B cell (primary cell): Measurements from ENCODE around the gene CORO1C. TPM values are rescaled to one million over a fixed set of nuclear protein-coding genes. Genes with fewer than 3 reads are reported as not detected.

Experiments used
- ATAC-seq: fragments of 200-7000 bp; cut with Tn5 transposase; one replicate; pipeline ENCODE4 v1.10.0; 2021; ENCODE audit warnings: low read depth, mild to moderate bottlenecking, moderate number of reproducible peaks, moderate library complexity
- CTCF ChIA-PET: fragments of 350-600 bp; sonication (Branson Sonifier 250); formaldehyde crosslinking; loops from one replicate; lab custom pipeline; 2021; ENCODE audit warnings: antibody characterized with exemption, inconsistent platforms; lab: Charles Lee
- POLR2A ChIA-PET: fragments of 350-600 bp; sonication (Branson Sonifier 250); formaldehyde crosslinking; loops from one replicate; lab custom pipeline; 2021; ENCODE audit warnings: antibody characterized with exemption; lab: Charles Lee
- DNase-seq: peaks from one replicate; pipeline ENCODE4 v3.0.0; 2013
- H2AFZ ChIP-seq: 2 replicates; pipeline ENCODE4 v1.6.1; 2012; ENCODE audit warnings: mild to moderate bottlenecking, low read depth, low read length; ENCODE audit not compliant: insufficient read depth, poor library complexity, severe bottlenecking
- H3K27ac ChIP-seq, 2 donors: 1 replicate in 1 of 2; 2 replicates in 1 of 2; pipeline ENCODE4 v1.5.1; 2012 to 2013; ENCODE audit warnings: low read length in 2 of 2, mild to moderate bottlenecking in 2 of 2, moderate library complexity in 1 of 2
- H3K27me3 ChIP-seq, 4 experiments: fragments of 200-600 bp in 1 of 4; sonication (generic) in 1 of 4; replicated peaks in 1 of 4; 1 replicate in 2 of 4; 2 replicates in 2 of 4; pipeline versions ENCODE4 v1.6.1 to v1.7.0; 2013 to 2016; ENCODE audit warnings: low read length in 3 of 4, mild to moderate bottlenecking in 2 of 4, mixed read lengths in 1 of 4, moderate library complexity in 1 of 4; ENCODE audit not compliant: insufficient read depth in 4 of 4, control insufficient read depth in 3 of 4; ENCODE audit errors: control extremely low read depth in 1 of 4
- H3K36me3 ChIP-seq, 2 experiments: replicated peaks in 1 of 2; 1 replicate in 1 of 2; 2 replicates in 1 of 2; pipeline versions ENCODE4 v1.6.1 to v1.7.1; 2013; ENCODE audit warnings: low read length in 1 of 2; ENCODE audit not compliant: insufficient read depth in 2 of 2, control insufficient read depth in 1 of 2; ENCODE audit errors: control extremely low read depth in 1 of 2, extremely low read depth in 1 of 2
- H3K4me1 ChIP-seq, 2 donors: fragments of 200-600 bp in 1 of 2; sonication (generic) in 1 of 2; 1 replicate in 1 of 2; 2 replicates in 1 of 2; pipeline versions ENCODE4 v1.5.1 to v1.6.1; 2013 to 2017; ENCODE audit warnings: low read length in 2 of 2; ENCODE audit not compliant: control insufficient read depth in 2 of 2, insufficient read depth in 2 of 2
- H3K4me2 ChIP-seq: replicated peaks from 2 replicates; pipeline ENCODE3; 2012; ENCODE audit warnings: mild to moderate bottlenecking, low read depth, low read length; ENCODE audit not compliant: poor library complexity, severe bottlenecking
- H3K4me3 ChIP-seq, 5 experiments: fragments of 200-600 bp in 1 of 5; sonication (generic) in 1 of 5; 1 replicate in 3 of 5; 2 replicates in 2 of 5; pipeline versions ENCODE4 v1.5.1 to v1.7.0; 2011 to 2016; ENCODE audit warnings: low read length in 4 of 5, mild to moderate bottlenecking in 4 of 5, low read depth in 2 of 5, control low read depth in 1 of 5, moderate library complexity in 1 of 5; ENCODE audit not compliant: insufficient read depth in 1 of 5; ENCODE audit errors: control extremely low read depth in 1 of 5, extremely low read depth in 1 of 5
- H3K79me2 ChIP-seq: fragments of 200-600 bp; sonication (generic); one replicate; pipeline ENCODE4 v1.6.0; 2016; ENCODE audit warnings: low read length; ENCODE audit not compliant: control insufficient read depth, insufficient read depth
- H3K9ac ChIP-seq: fragments of 200-600 bp; sonication (generic); 2 replicates; pipeline ENCODE4 v1.6.1; 2017; ENCODE audit warnings: mild to moderate bottlenecking, low read length, moderate library complexity
- H3K9me3 ChIP-seq, 3 donors: one replicate each; pipeline versions ENCODE4 v1.6.1 to v1.7.1; 2013; ENCODE audit warnings: low read length in 2 of 3; ENCODE audit not compliant: control insufficient read depth in 2 of 3, insufficient read depth in 1 of 3; ENCODE audit errors: control extremely low read depth in 1 of 3
- H4K20me1 ChIP-seq: 2 replicates; pipeline ENCODE4 v1.6.0; 2012; ENCODE audit warnings: mild to moderate bottlenecking, low read length; ENCODE audit not compliant: insufficient read depth, control insufficient read depth, poor library complexity, severe bottlenecking
- H3K27ac Mint-ChIP-seq: one replicate; pipeline ENCODE4 v1.8.0; 2021; ENCODE audit warnings: mixed read lengths
- H3K27me3 Mint-ChIP-seq: one replicate; pipeline ENCODE4 v1.8.0; 2021; ENCODE audit warnings: mixed read lengths
- H3K4me1 Mint-ChIP-seq: one replicate; pipeline ENCODE4 v1.8.0; 2021; ENCODE audit warnings: mixed read lengths
- H3K4me3 Mint-ChIP-seq: one replicate; pipeline ENCODE4 v1.8.0; 2021; ENCODE audit warnings: mixed read lengths
- H3K9me3 Mint-ChIP-seq: one replicate; pipeline ENCODE4 v1.8.0; 2022; ENCODE audit warnings: mixed read lengths; ENCODE audit not compliant: insufficient read depth
- EZH2 ChIP-seq: IDR thresholded peaks from 2 replicates; pipeline ENCODE4 v1.6.1; 2012; ENCODE audit warnings: borderline replicate concordance, low read depth, mild to moderate bottlenecking, moderate library complexity, low read length; ENCODE audit not compliant: insufficient read depth, poor library complexity, severe bottlenecking
- WGBS: methylation state at CpG from one replicate; pipeline ENCODE4 v1.1.5; 2013; ENCODE audit warnings: missing lambda C conversion rate; ENCODE audit not compliant: insufficient coverage; 5-methylcytosine and 5-hydroxymethylcytosine counted together
- intact Hi-C: fragments of 100-400 bp; cut with micrococcal nuclease; formaldehyde crosslinking; loops from one replicate; pipeline ENCODE4 v1.10.0; 2022
- polyA plus RNA-seq: library from polyadenylated mRNA; depleted of rRNA; stranded (reverse); fragments of >200 nt; gene quantifications from 2 replicates; pipeline ENCODE4 v1.2.3, GENCODE V29; 2012
- total RNA-seq, 2 donors: library from RNA; stranded (reverse); fragments of 120-200 nt in 1 of 2; gene quantifications; 1 replicate in 1 of 2; 2 replicates in 1 of 2; pipeline versions ENCODE4 v1.2.3 to v1.2.4, GENCODE V29; 2013 to 2022
- TF ChIP-seq, protein P1 (sequence below): fragments of 200-600 bp; IDR thresholded peaks from one replicate; pipeline ENCODE4 v1.8.0; 2022; ENCODE audit warnings: antibody characterized with exemption, mild to moderate bottlenecking

Gene CORO1C
- total and polyA plus RNA-seq, 2 donors (not counting 1 experiment from before 2014, with no cell fraction given), result 19.2 to 68.0 TPM

DNA sequence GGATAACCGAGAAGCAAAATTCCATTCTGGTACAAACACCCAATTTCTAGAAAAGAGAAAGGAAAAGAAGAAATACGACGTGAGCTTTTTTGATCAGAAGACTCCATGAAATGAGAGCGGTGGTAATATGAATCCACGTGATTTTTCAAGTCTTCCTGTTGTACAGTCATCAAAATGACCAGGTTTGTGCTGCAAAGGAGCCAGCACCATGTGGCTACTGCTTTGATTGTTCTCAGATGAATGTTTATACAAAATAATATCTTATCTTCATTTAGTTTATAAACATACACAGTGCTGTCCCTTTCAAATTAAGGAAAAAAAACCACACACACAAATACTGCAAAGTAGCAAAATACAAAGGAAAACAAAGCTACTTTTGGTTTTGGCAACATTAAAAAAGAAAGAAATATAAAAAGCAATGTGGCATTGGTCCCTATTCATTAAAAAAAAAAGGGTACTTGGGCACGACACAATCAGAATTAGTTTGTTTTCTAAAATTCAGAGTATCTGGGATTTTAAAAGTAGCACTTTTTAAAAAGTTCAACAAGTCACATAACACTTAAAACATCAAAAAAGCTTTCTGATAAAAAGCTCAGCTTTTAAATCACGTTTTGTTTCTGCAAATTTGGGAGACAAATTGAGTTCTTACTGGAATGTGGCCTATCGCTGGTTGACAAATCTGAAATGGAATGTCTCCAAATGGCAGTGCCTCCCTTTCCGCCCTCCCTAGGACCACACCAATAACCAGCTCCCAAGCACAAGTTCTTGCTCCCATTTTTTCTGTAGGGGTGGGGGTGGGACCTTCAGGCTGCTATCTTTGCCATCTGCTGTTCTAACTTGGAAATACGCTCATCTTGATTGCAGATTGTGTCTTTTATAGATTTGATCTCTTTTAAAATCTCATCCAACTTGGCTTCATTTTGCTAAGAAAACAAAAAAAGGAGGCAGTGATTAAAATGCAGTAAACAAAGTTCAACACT is 84.4 kb downstream of the CORO1C start:
- WGBS, result 47% methylated on average over 3 of the region's 10 CpGs
- Histone ChIP-seq H3K9ac (no peak overlapping the region), H3K36me3 (peaks cover 14 to 61% of the 10 kb centered on the region in 2 experiments), H3K27ac (peak overlapping the region in 1 of 2 donors; percentile 44), H2AFZ (no peak overlapping the region), H3K9me3 (no peaks in the 10 kb centered on the region), H3K4me3 (no peak overlapping the region), H3K79me2 (no peaks in the 10 kb centered on the region), H4K20me1 (no peaks in the 10 kb centered on the region), H3K4me1 (peaks cover 22 to 25% of the 10 kb centered on the region in 2 donors), H3K4me2 (peak overlapping the region; percentile 26), H3K27me3 (no peaks in the 10 kb centered on the region)
- no peak for DNase-seq
- Mint-ChIP-seq H3K4me1 (peaks cover 60% of the 10 kb centered on the region), H3K27ac (peak overlapping the region; percentile 80), H3K9me3 (no peaks in the 10 kb centered on the region), H3K4me3 (peak overlapping the region; percentile 27), H3K27me3 (no peaks in the 10 kb centered on the region)
- intact Hi-C loops, result loop anchor here (1.0 to 2.0 kb wide), 2 partner anchors 28 to 35 kb away; no protein-coding TSS in a partner anchor
- TF ChIP-seq, protein P1, sequence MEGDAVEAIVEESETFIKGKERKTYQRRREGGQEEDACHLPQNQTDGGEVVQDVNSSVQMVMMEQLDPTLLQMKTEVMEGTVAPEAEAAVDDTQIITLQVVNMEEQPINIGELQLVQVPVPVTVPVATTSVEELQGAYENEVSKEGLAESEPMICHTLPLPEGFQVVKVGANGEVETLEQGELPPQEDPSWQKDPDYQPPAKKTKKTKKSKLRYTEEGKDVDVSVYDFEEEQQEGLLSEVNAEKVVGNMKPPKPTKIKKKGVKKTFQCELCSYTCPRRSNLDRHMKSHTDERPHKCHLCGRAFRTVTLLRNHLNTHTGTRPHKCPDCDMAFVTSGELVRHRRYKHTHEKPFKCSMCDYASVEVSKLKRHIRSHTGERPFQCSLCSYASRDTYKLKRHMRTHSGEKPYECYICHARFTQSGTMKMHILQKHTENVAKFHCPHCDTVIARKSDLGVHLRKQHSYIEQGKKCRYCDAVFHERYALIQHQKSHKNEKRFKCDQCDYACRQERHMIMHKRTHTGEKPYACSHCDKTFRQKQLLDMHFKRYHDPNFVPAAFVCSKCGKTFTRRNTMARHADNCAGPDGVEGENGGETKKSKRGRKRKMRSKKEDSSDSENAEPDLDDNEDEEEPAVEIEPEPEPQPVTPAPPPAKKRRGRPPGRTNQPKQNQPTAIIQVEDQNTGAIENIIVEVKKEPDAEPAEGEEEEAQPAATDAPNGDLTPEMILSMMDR, result no peak
- no peak for TF ChIP-seq EZH2
- no peak for ATAC-seq
- ChIA-PET CTCF (interaction anchor here (0.7 to 10.3 kb wide), 11 partner anchors 11 to 156 kb away, joined by 3 to 133 read pairs (median 8); partner anchors contain the start of genes ISCU and SELPLG), POLR2A (interaction anchor here (0.5 to 1.9 kb wide), 7 partner anchors 9 to 76 kb away, joined by 4 to 11 read pairs (median 6); no protein-coding TSS in a partner anchor)
